A549 (cell line): ENCODE data around the gene CDCP1. TPM values are rescaled to one million over a fixed set of nuclear protein-coding genes. Genes with fewer than 3 reads are reported as not detected.

Experiments used
- ATAC-seq, 2 experiments: fragments of 200-7000 bp in 1 of 2; fragments of >200 bp in 1 of 2; cut with Nextera tagmentation in 1 of 2; cut with Tn5 transposase in 1 of 2; 3 replicates each; pipeline versions ENCODE4 v1.8.0 to v1.9.1; 2018 to 2020; ENCODE audit warnings: mild to moderate bottlenecking in 1 of 2, moderate library complexity in 1 of 2
- CTCF ChIA-PET: fragments of 300-600 bp; sonication (Branson Sonifier 250); formaldehyde crosslinking; extraction: SDS; loops from one replicate; lab custom pipeline; 2021; ENCODE audit warnings: antibody characterized with exemption, inconsistent platforms; lab: Yijun Ruan, JAX
- POLR2A ChIA-PET: fragments of 350-600 bp; formaldehyde crosslinking; extraction: SDS; loops from one replicate; lab custom pipeline; 2021; ENCODE audit warnings: antibody characterized with exemption, inconsistent platforms; lab: Yijun Ruan, JAX
- DNase-seq, 2 experiments: peaks; one replicate each; pipeline versions ENCODE4 v3.0.0 to v3.0.0-alpha.2; 2011 to 2016; ENCODE audit warnings: low read depth in 1 of 2, low spot score in 1 of 2
- FAIRE-seq: peaks from 2 replicates; lab custom pipeline; 2011; peaks lifted over from hg19 to GRCh38; lab: Jason Lieb, UNC
- H3K27ac ChIP-seq, 2 experiments: fragments of >200 bp; sonication (Bioruptor Twin); formaldehyde crosslinking; 3 replicates each; pipeline ENCODE4 v1.5.1; 2016 to 2017
- H3K4me1 ChIP-seq: fragments of >200 bp; sonication (Bioruptor Twin); formaldehyde crosslinking; 3 replicates; pipeline ENCODE4 v1.6.1; 2016
- H3K4me2 ChIP-seq: fragments of >200 bp; sonication (Bioruptor Twin); formaldehyde crosslinking; 3 replicates; pipeline ENCODE4 v1.6.1; 2016
- H3K4me3 ChIP-seq: fragments of >200 bp; sonication (Bioruptor Twin); formaldehyde crosslinking; 3 replicates; pipeline ENCODE4 v1.5.1; 2016
- H3K9me3 ChIP-seq: fragments of >200 bp; sonication (Bioruptor Twin); formaldehyde crosslinking; 3 replicates; pipeline ENCODE4 v1.6.1; 2016
- BHLHE40 ChIP-seq: IDR thresholded peaks from 2 replicates; pipeline ENCODE4 v1.6.1; 2012; ENCODE audit warnings: low read depth, low read length, inconsistent platforms
- CBX2 ChIP-seq: fragments of 200-600 bp; sonication (generic); IDR thresholded peaks from 2 replicates; pipeline ENCODE4 v1.6.1; 2016; ENCODE audit warnings: low read depth, mild to moderate bottlenecking, borderline replicate concordance
- CHD4 ChIP-seq: fragments of 200-600 bp; sonication (generic); IDR thresholded peaks from 2 replicates; pipeline ENCODE4 v1.6.1; 2016; ENCODE audit warnings: antibody characterized with exemption, mild to moderate bottlenecking, borderline replicate concordance
- FOSL2 ChIP-seq, 2 experiments: fragments of 450-650 bp in 1 of 2; fragments of >200 bp in 1 of 2; sonication (Bioruptor Twin) in 1 of 2; formaldehyde crosslinking; IDR thresholded peaks; 2 replicates each; pipeline versions ENCODE4 v1.5.0 to v1.6.1; 2016 to 2020; ENCODE audit warnings: mild to moderate bottlenecking in 1 of 2, moderate library complexity in 1 of 2
- HOXA7 ChIP-seq: fragments of 250-450 bp; sonication (Bioruptor Pico); IDR thresholded peaks from 2 replicates; pipeline ENCODE4 v1.5.0; 2020; ENCODE audit warnings: mild to moderate bottlenecking, moderate library complexity
- JUNB ChIP-seq: fragments of >200 bp; sonication (Bioruptor Twin); formaldehyde crosslinking; IDR thresholded peaks from 2 replicates; pipeline ENCODE4 v1.6.1; 2016
- MAZ ChIP-seq: fragments of 150-350 bp; IDR thresholded peaks from 2 replicates; pipeline ENCODE4 v1.6.1; 2014; ENCODE audit warnings: antibody characterized with exemption, low read depth, low read length, borderline replicate concordance
- MYC ChIP-seq: IDR thresholded peaks from 2 replicates; pipeline ENCODE4 v1.6.1; 2012; ENCODE audit warnings: mild to moderate bottlenecking, inconsistent platforms, low read length, improper control_type of control experiment, borderline replicate concordance
- NR3C1 ChIP-seq: fragments of >200 bp; sonication (Bioruptor Twin); formaldehyde crosslinking; IDR thresholded peaks from 3 replicates; pipeline ENCODE4 v1.6.1; 2017
- POLR2A ChIP-seq: IDR thresholded peaks from 2 replicates; pipeline ENCODE4 v1.6.1; 2012; ENCODE audit warnings: mild to moderate bottlenecking, low read length
- RAD21 ChIP-seq, 2 experiments: fragments of >200 bp in 1 of 2; sonication (Bioruptor Twin) in 1 of 2; formaldehyde crosslinking in 1 of 2; IDR thresholded peaks in 1 of 2; conservative IDR thresholded peaks in 1 of 2; 2 replicates in 1 of 2; 3 replicates in 1 of 2; pipeline ENCODE4 v1.6.1; 2012 to 2018; ENCODE audit warnings: inconsistent platforms in 1 of 2
- TP53 ChIP-seq: fragments of 250-450 bp; sonication (Bioruptor Pico); IDR thresholded peaks from 2 replicates; pipeline ENCODE4 v1.5.0; 2021; ENCODE audit warnings: mild to moderate bottlenecking, moderate library complexity
- ZNF302 ChIP-seq: fragments of 250-450 bp; sonication (Bioruptor Pico); IDR thresholded peaks from 2 replicates; pipeline ENCODE4 v1.9.0; 2021; ENCODE audit warnings: inconsistent platforms, mild to moderate bottlenecking, moderate library complexity
- WGBS: methylation state at CpG from one replicate; pipeline ENCODE4 v1.1.6; 2017; ENCODE audit errors: missing lambda C conversion rate; 5-methylcytosine and 5-hydroxymethylcytosine counted together
- polyA plus RNA-seq, 4 experiments: library from polyadenylated mRNA; depleted of rRNA in 3 of 4; stranded (reverse); fragments of >200 nt; fragmentation: RNase III in 1 of 4; extraction: RNeasy Plus Mini Kit Qiagen cat#74134 plus additional on column Dnase treatment in 1 of 4; gene quantifications; 2 replicates in 3 of 4; 3 replicates in 1 of 4; pipeline ENCODE4 v1.2.3, GENCODE V29; 2011 to 2017
- TF ChIP-seq, protein P1 (sequence below): fragments of 250-450 bp; sonication (Bioruptor Pico); IDR thresholded peaks from 2 replicates; pipeline ENCODE4 v1.5.0; 2021; ENCODE audit warnings: mild to moderate bottlenecking, moderate library complexity, borderline replicate concordance
- TF ChIP-seq, protein P2 (sequence below): fragments of 150-350 bp; IDR thresholded peaks from 2 replicates; pipeline ENCODE4 v1.6.1; 2014; ENCODE audit warnings: low read depth, mild to moderate bottlenecking, low read length
- TF ChIP-seq, protein P3 (sequence below): IDR thresholded peaks from 2 replicates; pipeline ENCODE4 v1.6.1; 2012
- TF ChIP-seq, protein P4 (sequence below): fragments of 250-450 bp; sonication (Bioruptor Pico); IDR thresholded peaks from 2 replicates; pipeline ENCODE4 v1.5.0; 2020; ENCODE audit warnings: low read depth, mild to moderate bottlenecking, moderate library complexity
- TF ChIP-seq, protein P5 (sequence below): IDR thresholded peaks from 2 replicates; pipeline ENCODE4 v1.6.1; 2012

The CDCP1 gene
- polyA plus RNA-seq, 2 of the 4 experiments (the other 2 are of a cell fraction) = 3.0 to 9.9 TPM

DNA sequence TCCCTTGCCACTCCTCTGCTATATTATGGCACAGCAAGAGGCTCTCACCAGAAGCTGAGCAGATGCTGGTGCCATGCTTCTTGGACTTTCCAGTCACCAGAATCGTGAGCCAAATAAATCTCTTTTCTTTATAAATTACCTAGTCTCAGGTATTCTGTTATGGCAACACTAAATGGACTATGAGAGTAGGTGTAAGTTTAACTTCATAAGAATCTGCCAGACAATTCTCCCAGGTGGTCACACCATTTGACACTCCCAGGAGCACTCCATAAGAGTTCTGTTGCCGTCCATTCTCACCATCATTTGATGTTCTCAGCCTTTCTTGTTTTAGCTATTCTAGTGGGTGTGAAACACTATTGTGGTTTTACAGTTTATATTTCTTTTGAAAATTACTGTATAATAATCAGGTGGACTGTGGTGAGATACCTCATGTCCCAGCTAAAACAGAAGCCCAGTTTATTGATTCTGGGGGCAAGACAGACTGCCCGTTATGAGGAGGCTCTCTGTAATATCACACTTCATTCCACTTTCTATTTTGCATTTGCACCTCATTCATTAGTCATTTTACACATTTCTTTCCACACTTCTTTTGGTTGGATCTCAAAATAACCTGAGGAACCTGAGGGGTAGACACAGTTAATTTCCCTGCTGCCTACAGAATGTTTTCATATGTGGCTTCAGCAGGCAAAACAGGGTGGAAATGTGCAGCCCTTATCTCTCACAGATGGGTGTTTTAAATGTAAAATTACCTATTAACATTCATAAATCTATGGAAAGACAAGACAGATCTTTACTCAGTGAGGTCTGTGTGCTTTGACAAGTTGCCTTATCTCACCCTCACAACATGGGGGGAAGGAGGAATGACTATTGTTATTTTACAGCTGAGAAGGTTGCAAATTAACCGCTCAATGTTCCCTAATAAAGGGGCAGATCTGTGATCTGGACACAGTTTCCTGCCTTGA lies 42.1 kb downstream of the CDCP1 start:
- Histone ChIP-seq H3K9me3 (no peaks in the 10 kb centered on the region), H3K4me1 (no peaks in the 10 kb centered on the region), H3K4me3 (no peak overlapping the region), H3K27ac (no peak overlapping the region), H3K4me2 (no peak overlapping the region)
- FAIRE-seq = no peak
- no peak for TF ChIP-seq JUNB
- TF ChIP-seq POLR2A = no peak
- TF ChIP-seq MAZ = no peak
- TF ChIP-seq, protein P1, sequence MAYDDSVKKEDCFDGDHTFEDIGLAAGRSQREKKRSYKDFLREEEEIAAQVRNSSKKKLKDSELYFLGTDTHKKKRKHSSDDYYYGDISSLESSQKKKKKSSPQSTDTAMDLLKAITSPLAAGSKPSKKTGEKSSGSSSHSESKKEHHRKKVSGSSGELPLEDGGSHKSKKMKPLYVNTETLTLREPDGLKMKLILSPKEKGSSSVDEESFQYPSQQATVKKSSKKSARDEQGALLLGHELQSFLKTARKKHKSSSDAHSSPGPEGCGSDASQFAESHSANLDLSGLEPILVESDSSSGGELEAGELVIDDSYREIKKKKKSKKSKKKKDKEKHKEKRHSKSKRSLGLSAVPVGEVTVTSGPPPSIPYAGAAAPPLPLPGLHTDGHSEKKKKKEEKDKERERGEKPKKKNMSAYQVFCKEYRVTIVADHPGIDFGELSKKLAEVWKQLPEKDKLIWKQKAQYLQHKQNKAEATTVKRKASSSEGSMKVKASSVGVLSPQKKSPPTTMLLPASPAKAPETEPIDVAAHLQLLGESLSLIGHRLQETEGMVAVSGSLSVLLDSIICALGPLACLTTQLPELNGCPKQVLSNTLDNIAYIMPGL (CRISPR knock-in tag) = no peak
- TF ChIP-seq NR3C1 = no peak
- no peak for TF ChIP-seq TP53
- no peak for TF ChIP-seq BHLHE40
- TF ChIP-seq CHD4 = no peak
- TF ChIP-seq, protein P2, sequence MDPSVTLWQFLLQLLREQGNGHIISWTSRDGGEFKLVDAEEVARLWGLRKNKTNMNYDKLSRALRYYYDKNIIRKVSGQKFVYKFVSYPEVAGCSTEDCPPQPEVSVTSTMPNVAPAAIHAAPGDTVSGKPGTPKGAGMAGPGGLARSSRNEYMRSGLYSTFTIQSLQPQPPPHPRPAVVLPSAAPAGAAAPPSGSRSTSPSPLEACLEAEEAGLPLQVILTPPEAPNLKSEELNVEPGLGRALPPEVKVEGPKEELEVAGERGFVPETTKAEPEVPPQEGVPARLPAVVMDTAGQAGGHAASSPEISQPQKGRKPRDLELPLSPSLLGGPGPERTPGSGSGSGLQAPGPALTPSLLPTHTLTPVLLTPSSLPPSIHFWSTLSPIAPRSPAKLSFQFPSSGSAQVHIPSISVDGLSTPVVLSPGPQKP = no peak
- TF ChIP-seq, protein P3, sequence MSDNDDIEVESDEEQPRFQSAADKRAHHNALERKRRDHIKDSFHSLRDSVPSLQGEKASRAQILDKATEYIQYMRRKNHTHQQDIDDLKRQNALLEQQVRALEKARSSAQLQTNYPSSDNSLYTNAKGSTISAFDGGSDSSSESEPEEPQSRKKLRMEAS = no peak
- TF ChIP-seq, protein P4, sequence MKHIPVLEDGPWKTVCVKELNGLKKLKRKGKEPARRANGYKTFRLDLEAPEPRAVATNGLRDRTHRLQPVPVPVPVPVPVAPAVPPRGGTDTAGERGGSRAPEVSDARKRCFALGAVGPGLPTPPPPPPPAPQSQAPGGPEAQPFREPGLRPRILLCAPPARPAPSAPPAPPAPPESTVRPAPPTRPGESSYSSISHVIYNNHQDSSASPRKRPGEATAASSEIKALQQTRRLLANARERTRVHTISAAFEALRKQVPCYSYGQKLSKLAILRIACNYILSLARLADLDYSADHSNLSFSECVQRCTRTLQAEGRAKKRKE (CRISPR knock-in tag) = no peak
- no peak for TF ChIP-seq CBX2
- no peak for TF ChIP-seq FOSL2 (IDR thresholded peaks at IDR 0.05)
- no peak for TF ChIP-seq FOSL2 (CRISPR knock-in tag; IDR thresholded peaks at IDR 0.05)
- no peak for TF ChIP-seq RAD21 (conservative IDR thresholded peaks at IDR 0.05 in 1 of 2, IDR thresholded peaks at IDR 0.05 in 1 of 2)
- TF ChIP-seq, protein P5, sequence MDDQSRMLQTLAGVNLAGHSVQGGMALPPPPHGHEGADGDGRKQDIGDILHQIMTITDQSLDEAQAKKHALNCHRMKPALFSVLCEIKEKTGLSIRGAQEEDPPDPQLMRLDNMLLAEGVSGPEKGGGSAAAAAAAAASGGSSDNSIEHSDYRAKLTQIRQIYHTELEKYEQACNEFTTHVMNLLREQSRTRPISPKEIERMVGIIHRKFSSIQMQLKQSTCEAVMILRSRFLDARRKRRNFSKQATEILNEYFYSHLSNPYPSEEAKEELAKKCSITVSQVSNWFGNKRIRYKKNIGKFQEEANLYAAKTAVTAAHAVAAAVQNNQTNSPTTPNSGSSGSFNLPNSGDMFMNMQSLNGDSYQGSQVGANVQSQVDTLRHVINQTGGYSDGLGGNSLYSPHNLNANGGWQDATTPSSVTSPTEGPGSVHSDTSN = no peak
- TF ChIP-seq HOXA7 = no peak
- 90% methylated on average over 4 of the region's 4 CpGs for WGBS
- no peak for DNase-seq
- no peak for ATAC-seq
- ChIA-PET POLR2A (no interaction called here), CTCF (no interaction called here)

DNA sequence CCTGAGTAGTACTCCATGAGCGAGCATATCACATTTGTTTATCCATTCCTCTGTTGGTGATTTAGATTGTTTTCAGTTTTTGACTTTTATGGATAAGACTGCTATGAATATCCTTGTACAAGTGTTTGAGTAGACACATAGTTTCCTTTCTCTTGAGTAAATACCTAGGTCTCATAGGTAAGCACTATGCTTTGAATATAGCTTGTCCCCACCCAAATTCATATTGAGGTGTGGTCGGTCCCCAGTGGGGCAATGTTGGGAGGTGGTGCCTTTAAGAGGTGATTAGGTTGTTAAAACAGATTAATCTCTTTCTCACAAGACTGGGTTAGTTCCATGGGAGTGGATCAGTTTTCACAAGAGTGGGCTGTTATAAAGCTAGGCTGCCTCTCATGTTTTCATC lies 42.8 kb downstream of the CDCP1 start:
- no peak for FAIRE-seq
- no peak for DNase-seq
- ATAC-seq = no peak
- Histone ChIP-seq H3K9me3 (no peaks in the 10 kb centered on the region), H3K27ac (no peak overlapping the region), H3K4me2 (no peak overlapping the region), H3K4me1 (no peaks in the 10 kb centered on the region), H3K4me3 (no peak overlapping the region)
- TF ChIP-seq JUNB (no peak), MYC (no peak), ZNF302 (no peak)
- ChIA-PET CTCF (no interaction called here), POLR2A (no interaction called here)
- 88% methylated on average over 2 of the region's 2 CpGs for WGBS
